Measurements from ENCODE around the gene MOV10L1.
A peak's percentile ranks its signal among the peaks of the same experiment; 100 is the strongest.

Gene MOV10L1

GRCh38 chr22:50169774-50170341, 80.1 kb downstream of the MOV10L1 start:
- H3K9ac ChIP-seq (ENCODE audit: low read length) = peak overlapping the region; percentile 47; the same call in 1 of the 2 replicates
- H3K4me3 ChIP-seq (ENCODE audit: low read length) = peak overlapping the region; percentile 70
- H3K9me3 ChIP-seq (ENCODE audit: insufficient read depth, low read length) = no peaks in the 10 kb centered on the region
- H2AFZ ChIP-seq (ENCODE audit: low read depth, low read length) = no peak overlapping the region
- no peaks in the 10 kb centered on the region for H4K20me1 ChIP-seq (ENCODE audit: insufficient read depth, low read length)
- peaks cover 21% of the 10 kb centered on the region for H3K4me1 ChIP-seq (ENCODE audit: low read length)
- no peak overlapping the region for H3K27ac ChIP-seq (ENCODE audit: low read length)
- H3K79me2 ChIP-seq (ENCODE audit: low read length) = no peaks in the 10 kb centered on the region
- no peaks in the 10 kb centered on the region for H3K36me3 ChIP-seq (replicated peaks; ENCODE audit: low read depth, low read length)
- no peak for TF ChIP-seq EZH2phosphoT487 (IDR thresholded peaks at IDR 0.05; ENCODE audit: low read depth)
- TF ChIP-seq, protein P1, sequence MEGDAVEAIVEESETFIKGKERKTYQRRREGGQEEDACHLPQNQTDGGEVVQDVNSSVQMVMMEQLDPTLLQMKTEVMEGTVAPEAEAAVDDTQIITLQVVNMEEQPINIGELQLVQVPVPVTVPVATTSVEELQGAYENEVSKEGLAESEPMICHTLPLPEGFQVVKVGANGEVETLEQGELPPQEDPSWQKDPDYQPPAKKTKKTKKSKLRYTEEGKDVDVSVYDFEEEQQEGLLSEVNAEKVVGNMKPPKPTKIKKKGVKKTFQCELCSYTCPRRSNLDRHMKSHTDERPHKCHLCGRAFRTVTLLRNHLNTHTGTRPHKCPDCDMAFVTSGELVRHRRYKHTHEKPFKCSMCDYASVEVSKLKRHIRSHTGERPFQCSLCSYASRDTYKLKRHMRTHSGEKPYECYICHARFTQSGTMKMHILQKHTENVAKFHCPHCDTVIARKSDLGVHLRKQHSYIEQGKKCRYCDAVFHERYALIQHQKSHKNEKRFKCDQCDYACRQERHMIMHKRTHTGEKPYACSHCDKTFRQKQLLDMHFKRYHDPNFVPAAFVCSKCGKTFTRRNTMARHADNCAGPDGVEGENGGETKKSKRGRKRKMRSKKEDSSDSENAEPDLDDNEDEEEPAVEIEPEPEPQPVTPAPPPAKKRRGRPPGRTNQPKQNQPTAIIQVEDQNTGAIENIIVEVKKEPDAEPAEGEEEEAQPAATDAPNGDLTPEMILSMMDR (IDR thresholded peaks at IDR 0.05; ENCODE audit: low read depth, low read length) = no peak
- H3K27me3 ChIP-seq (ENCODE audit: low read depth, low read length) = peaks cover 7% of the 10 kb centered on the region; the same call in 1 of the 2 replicates
- H3K4me2 ChIP-seq (ENCODE audit: low read length) = peak overlapping the region; percentile 51

- H4K20me1 ChIP-seq (ENCODE audit: insufficient read depth, low read length) = no peaks in the 10 kb centered on the region
- H3K36me3 ChIP-seq (replicated peaks; ENCODE audit: low read depth, low read length) = no peaks in the 10 kb centered on the region
- H3K9ac ChIP-seq (ENCODE audit: low read length) = peak within 1 kb of the TSS; percentile 47; the same call in 1 of the 2 replicates
- H3K27ac ChIP-seq (ENCODE audit: low read length) = no peak within 1 kb of the TSS
- H3K27me3 ChIP-seq (ENCODE audit: low read depth, low read length) = peaks cover 7% of the 10 kb centered on the region; the same call in 1 of the 2 replicates
- H3K79me2 ChIP-seq (ENCODE audit: low read length) = no peaks in the 10 kb centered on the region
- TF ChIP-seq, protein P1 (IDR thresholded peaks at IDR 0.05; ENCODE audit: low read depth, low read length) = no peak
- no peak for TF ChIP-seq EZH2phosphoT487 (IDR thresholded peaks at IDR 0.05; ENCODE audit: low read depth)
- H3K4me2 ChIP-seq (ENCODE audit: low read length) = peak within 1 kb of the TSS; percentile 51
- no peak within 1 kb of the TSS for H2AFZ ChIP-seq (ENCODE audit: low read depth, low read length)
- no peaks in the 10 kb centered on the region for H3K9me3 ChIP-seq (ENCODE audit: insufficient read depth, low read length)
- peaks cover 22% of the 10 kb centered on the region for H3K4me1 ChIP-seq (ENCODE audit: low read length)
- peak within 1 kb of the TSS; percentile 70 for H3K4me3 ChIP-seq (ENCODE audit: low read length)
These were observed 80.9 kb downstream of the MOV10L1 start, which contains the start of gene PANX2 for GRCh38 chr22:50170453-50171318. PANX2 (plus strand) TSS chr22:50170731; CDS start chr22:50170731, 0 bp downstream.

- no peaks in the 10 kb centered on the region for H3K36me3 ChIP-seq (replicated peaks; ENCODE audit: low read depth, low read length)
- peak overlapping the region; percentile 33; the same call in 1 of the 2 replicates for H3K4me3 ChIP-seq (ENCODE audit: low read length)
- peaks cover 30% of the 10 kb centered on the region for H3K4me1 ChIP-seq (ENCODE audit: low read length)
- no peaks in the 10 kb centered on the region for H3K79me2 ChIP-seq (ENCODE audit: low read length)
- TF ChIP-seq, protein P1 (IDR thresholded peaks at IDR 0.05; ENCODE audit: low read depth, low read length) = no peak
- TF ChIP-seq EZH2phosphoT487 (IDR thresholded peaks at IDR 0.05; ENCODE audit: low read depth) = no peak
- no peaks in the 10 kb centered on the region for H3K9me3 ChIP-seq (ENCODE audit: insufficient read depth, low read length)
- H3K9ac ChIP-seq (ENCODE audit: low read length) = no peak overlapping the region
- no peaks in the 10 kb centered on the region for H4K20me1 ChIP-seq (ENCODE audit: insufficient read depth, low read length)
- H3K27me3 ChIP-seq (ENCODE audit: low read depth, low read length) = peaks cover 7% of the 10 kb centered on the region; the same call in 1 of the 2 replicates
- no peak overlapping the region for H2AFZ ChIP-seq (ENCODE audit: low read depth, low read length)
- H3K4me2 ChIP-seq (ENCODE audit: low read length) = peak overlapping the region; percentile 49
- H3K27ac ChIP-seq (ENCODE audit: low read length) = no peak overlapping the region
These were observed 81.6 kb downstream of the MOV10L1 start for GRCh38 chr22:50171319-50171964.
